Measurements from ENCODE around the gene RAB5A.
"Not testable (repeated sequence)": the region's sequence is repeated elsewhere in the genome, so short reads cannot be mapped to it uniquely, and the experiment has no call there.

DNA sequence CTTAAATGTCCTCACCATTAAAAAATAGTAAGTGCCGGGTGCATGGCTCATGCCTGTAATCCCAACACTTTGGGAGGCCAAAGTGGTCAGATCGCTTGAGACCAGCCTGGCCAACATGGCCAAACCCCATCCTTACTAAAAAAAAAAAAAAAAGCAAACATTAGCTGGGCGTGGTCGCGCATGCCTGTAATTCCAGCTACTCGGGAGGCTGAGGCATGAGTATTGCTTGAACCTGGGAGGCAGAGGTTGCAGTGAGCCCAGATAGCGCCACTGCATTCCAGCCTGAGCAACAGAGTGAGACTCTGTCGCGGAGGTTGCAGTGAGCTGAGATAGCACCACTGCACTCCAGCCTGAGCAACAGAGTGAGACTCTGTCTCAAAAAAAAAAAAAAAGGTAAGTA, 10.5 kb downstream of the RAB5A start:
- not testable (repeated sequence) for TF ChIP-seq POLR2A, RFX5, SMC3 (IDR thresholded peaks at IDR 0.05; ENCODE audit: low read depth, low read length)
- TF ChIP-seq, protein P1, sequence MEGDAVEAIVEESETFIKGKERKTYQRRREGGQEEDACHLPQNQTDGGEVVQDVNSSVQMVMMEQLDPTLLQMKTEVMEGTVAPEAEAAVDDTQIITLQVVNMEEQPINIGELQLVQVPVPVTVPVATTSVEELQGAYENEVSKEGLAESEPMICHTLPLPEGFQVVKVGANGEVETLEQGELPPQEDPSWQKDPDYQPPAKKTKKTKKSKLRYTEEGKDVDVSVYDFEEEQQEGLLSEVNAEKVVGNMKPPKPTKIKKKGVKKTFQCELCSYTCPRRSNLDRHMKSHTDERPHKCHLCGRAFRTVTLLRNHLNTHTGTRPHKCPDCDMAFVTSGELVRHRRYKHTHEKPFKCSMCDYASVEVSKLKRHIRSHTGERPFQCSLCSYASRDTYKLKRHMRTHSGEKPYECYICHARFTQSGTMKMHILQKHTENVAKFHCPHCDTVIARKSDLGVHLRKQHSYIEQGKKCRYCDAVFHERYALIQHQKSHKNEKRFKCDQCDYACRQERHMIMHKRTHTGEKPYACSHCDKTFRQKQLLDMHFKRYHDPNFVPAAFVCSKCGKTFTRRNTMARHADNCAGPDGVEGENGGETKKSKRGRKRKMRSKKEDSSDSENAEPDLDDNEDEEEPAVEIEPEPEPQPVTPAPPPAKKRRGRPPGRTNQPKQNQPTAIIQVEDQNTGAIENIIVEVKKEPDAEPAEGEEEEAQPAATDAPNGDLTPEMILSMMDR (conservative IDR thresholded peaks at IDR 0.05; ENCODE audit: low read depth, low read length), result not testable (repeated sequence)

All from IMR-90 (cell line).